K562 (cell line): Measurements from ENCODE around the gene VPS35L.

Source experiments
- ESRRB ChIP-seq: fragments of 250-450 bp; sonication (Bioruptor Pico); IDR thresholded peaks from 2 replicates; pipeline ENCODE4 v1.5.0; 2020; ENCODE audit warnings: mild to moderate bottlenecking, moderate library complexity, borderline replicate concordance
- KAT8 ChIP-seq: fragments of 450-650 bp; IDR thresholded peaks from 2 replicates; pipeline ENCODE4 v1.6.1; 2016; ENCODE audit warnings: low read depth, mild to moderate bottlenecking
- MYC ChIP-seq, 2 experiments: fragments of 250-450 bp in 1 of 2; sonication (Bioruptor Pico) in 1 of 2; IDR thresholded peaks; 2 replicates each; pipeline versions ENCODE4 v1.5.1 to v1.6.1; 2012 to 2021; ENCODE audit warnings: low read depth in 2 of 2, borderline replicate concordance in 1 of 2, improper control_type of control experiment in 1 of 2, low read length in 1 of 2, mild to moderate bottlenecking in 1 of 2, moderate library complexity in 1 of 2
- RHOXF2B ChIP-seq: fragments of 250-450 bp; sonication (Bioruptor Pico); conservative IDR thresholded peaks from 2 replicates; pipeline ENCODE4 v1.5.1; 2021
- TAF7 ChIP-seq: fragments of 450-650 bp; IDR thresholded peaks from 2 replicates; pipeline ENCODE4 v1.6.1; 2016; ENCODE audit warnings: missing genetic modification characterization, missing compliant biosample characterization
- TEAD4 ChIP-seq, 2 experiments: sonication (generic) in 1 of 2; formaldehyde crosslinking in 1 of 2; IDR thresholded peaks; 2 replicates each; pipeline versions ENCODE4 v1.6.1 to v1.8.0; 2012 to 2022; ENCODE audit warnings: borderline replicate concordance in 1 of 2, inconsistent platforms in 1 of 2, low read length in 1 of 2, mild to moderate bottlenecking in 1 of 2, missing genetic modification reagents in 1 of 2
- ZNF3 ChIP-seq: fragments of 250-450 bp; sonication (Bioruptor Pico); IDR thresholded peaks from 2 replicates; pipeline ENCODE4 v1.5.0; 2021; ENCODE audit warnings: mild to moderate bottlenecking, moderate library complexity
- ZNF583 ChIP-seq: fragments of 250-450 bp; sonication (Bioruptor Pico); IDR thresholded peaks from 2 replicates; pipeline ENCODE4 v1.4.0; 2020
- ZNF586 ChIP-seq: fragments of 450-650 bp; formaldehyde crosslinking; conservative IDR thresholded peaks from 2 replicates; pipeline ENCODE4 v1.4.0; 2020; ENCODE audit warnings: mild to moderate bottlenecking, moderate library complexity
- ZNF778 ChIP-seq: fragments of 450-650 bp; formaldehyde crosslinking; IDR thresholded peaks from 2 replicates; pipeline ENCODE4 v1.4.0; 2020; ENCODE audit warnings: mild to moderate bottlenecking, moderate library complexity
- TF ChIP-seq, protein P1 (sequence below), 3 experiments: IDR thresholded peaks in 2 of 3; conservative IDR thresholded peaks in 1 of 3; 2 replicates each; pipeline ENCODE4 v1.5.1; 2011 to 2012; ENCODE audit warnings: low read length in 3 of 3, mild to moderate bottlenecking in 3 of 3, control low read depth in 2 of 3, improper control_type of control experiment in 1 of 3, inconsistent platforms in 1 of 3, low read depth in 1 of 3, mixed read lengths in 1 of 3, moderate library complexity in 1 of 3; ENCODE audit not compliant: insufficient read depth in 2 of 3
- TF ChIP-seq, protein P2 (sequence below): sonication (generic); formaldehyde crosslinking; IDR thresholded peaks from 2 replicates; pipeline ENCODE4 v1.8.0; 2022; ENCODE audit warnings: mild to moderate bottlenecking, low read depth, missing genetic modification reagents

DNA sequence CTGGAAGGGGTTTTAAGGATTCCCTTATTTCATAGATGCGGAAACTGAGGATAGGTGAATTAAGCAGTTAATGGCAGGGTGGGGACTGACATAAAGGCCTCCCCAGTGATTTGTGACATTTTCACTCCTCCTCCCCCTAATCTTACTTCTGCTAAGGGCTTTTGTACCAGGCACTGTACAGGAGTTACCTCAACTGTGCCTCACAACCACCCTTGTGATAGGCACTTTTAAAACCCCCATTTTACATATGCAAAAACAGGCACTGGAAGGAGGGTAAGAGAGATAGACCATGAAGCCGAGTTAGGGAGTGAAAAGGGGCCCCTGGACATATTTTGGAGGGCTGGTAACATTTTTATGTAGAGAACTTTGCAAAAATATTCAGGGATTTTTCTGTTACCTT is 32.7 kb upstream of the VPS35L start:
- TF ChIP-seq ZNF3 (CRISPR knock-in tag) (no peak), ESRRB (no peak), RHOXF2B (CRISPR knock-in tag) (no peak), TAF7 (tag) (no peak), ZNF583 (CRISPR knock-in tag) (no peak), TEAD4 (IDR thresholded peaks at IDR 0.05; ENCODE audit: low read length) (no peak), TEAD4 (CRISPR knock-in tag; IDR thresholded peaks at IDR 0.05; ENCODE audit: borderline replicate concordance) (no peak), MYC (IDR thresholded peaks at IDR 0.05; ENCODE audit: low read depth, low read length) (no peak), MYC (CRISPR knock-in tag; IDR thresholded peaks at IDR 0.05; ENCODE audit: borderline replicate concordance, low read depth) (no peak), ZNF778 (CRISPR knock-in tag) (no peak), KAT8 (no peak), ZNF586 (CRISPR knock-in tag) (no peak)
- TF ChIP-seq, protein P1, sequence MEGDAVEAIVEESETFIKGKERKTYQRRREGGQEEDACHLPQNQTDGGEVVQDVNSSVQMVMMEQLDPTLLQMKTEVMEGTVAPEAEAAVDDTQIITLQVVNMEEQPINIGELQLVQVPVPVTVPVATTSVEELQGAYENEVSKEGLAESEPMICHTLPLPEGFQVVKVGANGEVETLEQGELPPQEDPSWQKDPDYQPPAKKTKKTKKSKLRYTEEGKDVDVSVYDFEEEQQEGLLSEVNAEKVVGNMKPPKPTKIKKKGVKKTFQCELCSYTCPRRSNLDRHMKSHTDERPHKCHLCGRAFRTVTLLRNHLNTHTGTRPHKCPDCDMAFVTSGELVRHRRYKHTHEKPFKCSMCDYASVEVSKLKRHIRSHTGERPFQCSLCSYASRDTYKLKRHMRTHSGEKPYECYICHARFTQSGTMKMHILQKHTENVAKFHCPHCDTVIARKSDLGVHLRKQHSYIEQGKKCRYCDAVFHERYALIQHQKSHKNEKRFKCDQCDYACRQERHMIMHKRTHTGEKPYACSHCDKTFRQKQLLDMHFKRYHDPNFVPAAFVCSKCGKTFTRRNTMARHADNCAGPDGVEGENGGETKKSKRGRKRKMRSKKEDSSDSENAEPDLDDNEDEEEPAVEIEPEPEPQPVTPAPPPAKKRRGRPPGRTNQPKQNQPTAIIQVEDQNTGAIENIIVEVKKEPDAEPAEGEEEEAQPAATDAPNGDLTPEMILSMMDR (IDR thresholded peaks at IDR 0.05 in 2 of 3, conservative IDR thresholded peaks at IDR 0.05 in 1 of 3; ENCODE audit: insufficient read depth in 2 of 3, low read depth in 1 of 3, low read length in 3 of 3), result no peak
- TF ChIP-seq, protein P2, sequence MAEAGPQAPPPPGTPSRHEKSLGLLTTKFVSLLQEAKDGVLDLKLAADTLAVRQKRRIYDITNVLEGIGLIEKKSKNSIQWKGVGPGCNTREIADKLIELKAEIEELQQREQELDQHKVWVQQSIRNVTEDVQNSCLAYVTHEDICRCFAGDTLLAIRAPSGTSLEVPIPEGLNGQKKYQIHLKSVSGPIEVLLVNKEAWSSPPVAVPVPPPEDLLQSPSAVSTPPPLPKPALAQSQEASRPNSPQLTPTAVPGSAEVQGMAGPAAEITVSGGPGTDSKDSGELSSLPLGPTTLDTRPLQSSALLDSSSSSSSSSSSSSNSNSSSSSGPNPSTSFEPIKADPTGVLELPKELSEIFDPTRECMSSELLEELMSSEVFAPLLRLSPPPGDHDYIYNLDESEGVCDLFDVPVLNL, result no peak
